ENCODE data around the gene CD72.

CD72 gene

DNA sequence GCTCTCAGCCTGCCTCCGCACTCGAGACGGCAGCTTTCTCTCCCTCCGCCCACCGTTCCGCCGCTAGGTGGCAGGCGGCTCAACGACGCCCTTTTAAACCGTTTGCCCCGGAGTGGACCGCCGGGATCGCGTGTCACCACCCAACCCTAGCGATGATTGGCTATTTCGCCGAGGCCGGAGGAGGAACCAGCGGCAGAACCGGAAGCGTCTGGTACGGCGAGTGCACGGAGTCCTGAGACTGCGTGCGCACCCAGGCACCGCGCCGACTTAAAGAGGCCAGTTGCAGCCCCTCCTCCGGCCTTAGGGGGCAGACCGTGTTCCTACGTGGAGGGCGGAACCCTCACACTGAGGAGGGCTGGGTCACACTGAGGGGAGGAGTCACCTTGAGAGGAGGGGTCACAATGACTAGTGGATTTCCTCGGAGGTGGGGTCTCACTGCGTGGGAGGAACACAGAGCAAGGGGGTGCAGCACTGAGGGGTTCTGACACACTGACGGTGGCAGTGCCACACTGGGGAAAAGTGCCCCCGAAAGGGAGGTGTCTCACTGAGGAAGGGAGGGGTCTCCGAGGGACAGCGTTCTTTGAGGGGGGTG is 14.1 kb downstream of the CD72 start:
- H3K27ac ChIP-seq (ENCODE audit: extremely low read depth, low read depth, low read length): peak overlapping the region; percentile 43
- POLR2A ChIA-PET: interaction anchor here (0.6 to 1.3 kb wide), 11 partner anchors 9 to 1548 kb away, joined by 3 to 7 read pairs (median 3); partner anchors contain the start of genes ATOSB, CCDC107, FANCG and RMRP
- CTCF ChIA-PET: interaction anchor here (0.5 to 2.6 kb wide), 29 partner anchors 10 to 942 kb away, joined by 3 to 22 read pairs (median 4); partner anchors contain the start of genes CA9, CCDC107, CCL27 and CREB3
- H3K4me3 ChIP-seq (ENCODE audit: low read depth, low read length): peak overlapping the region; percentile 54
- no peaks in the 10 kb centered on the region for H3K4me1 ChIP-seq (ENCODE audit: control insufficient read depth, insufficient read depth, low read length)
- H3K36me3 ChIP-seq (ENCODE audit: control insufficient read depth in 2 of 2, insufficient read depth in 1 of 2, low read length in 2 of 2): peaks cover 0 to 26% of the 10 kb centered on the region in 2 experiments; a peak in 1 of 3 replicates
- no peaks in the 10 kb centered on the region for H3K9me3 ChIP-seq (ENCODE audit: control insufficient read depth, insufficient read depth, low read depth, low read length)
- TF ChIP-seq ZNF596 (tag by site-specific recombination; IDR thresholded peaks at IDR 0.05) (no peak), ZNF639 (tag by site-specific recombination; IDR thresholded peaks at IDR 0.05) (peak; percentile 31; the same call in 1 of the 2 replicates), BCL11B (tag by site-specific recombination; IDR thresholded peaks at IDR 0.05; ENCODE audit: low read depth) (peak; percentile 83; the same call in 1 of the 2 replicates), ZNF132 (tag by site-specific recombination; IDR thresholded peaks at IDR 0.05; ENCODE audit: borderline replicate concordance) (no peak), ZNF148 (tag by site-specific recombination; IDR thresholded peaks at IDR 0.05; ENCODE audit: borderline replicate concordance) (no peak), HOXC10 (CRISPR knock-in tag; IDR thresholded peaks at IDR 0.05) (no peak), ZFP41 (tag by site-specific recombination; IDR thresholded peaks at IDR 0.05; ENCODE audit: borderline replicate concordance) (no peak), ZNF571 (tag by site-specific recombination; IDR thresholded peaks at IDR 0.05) (no peak), ZNF518A (tag by site-specific recombination; conservative IDR thresholded peaks at IDR 0.05; ENCODE audit: low read depth) (peak; percentile 44; the same call in 1 of the 2 replicates), ZNF211 (tag by site-specific recombination; IDR thresholded peaks at IDR 0.05; ENCODE audit: low read depth) (no peak), ZNF624 (tag by site-specific recombination; IDR thresholded peaks at IDR 0.05) (no peak)
- TF ChIP-seq, protein P1, sequence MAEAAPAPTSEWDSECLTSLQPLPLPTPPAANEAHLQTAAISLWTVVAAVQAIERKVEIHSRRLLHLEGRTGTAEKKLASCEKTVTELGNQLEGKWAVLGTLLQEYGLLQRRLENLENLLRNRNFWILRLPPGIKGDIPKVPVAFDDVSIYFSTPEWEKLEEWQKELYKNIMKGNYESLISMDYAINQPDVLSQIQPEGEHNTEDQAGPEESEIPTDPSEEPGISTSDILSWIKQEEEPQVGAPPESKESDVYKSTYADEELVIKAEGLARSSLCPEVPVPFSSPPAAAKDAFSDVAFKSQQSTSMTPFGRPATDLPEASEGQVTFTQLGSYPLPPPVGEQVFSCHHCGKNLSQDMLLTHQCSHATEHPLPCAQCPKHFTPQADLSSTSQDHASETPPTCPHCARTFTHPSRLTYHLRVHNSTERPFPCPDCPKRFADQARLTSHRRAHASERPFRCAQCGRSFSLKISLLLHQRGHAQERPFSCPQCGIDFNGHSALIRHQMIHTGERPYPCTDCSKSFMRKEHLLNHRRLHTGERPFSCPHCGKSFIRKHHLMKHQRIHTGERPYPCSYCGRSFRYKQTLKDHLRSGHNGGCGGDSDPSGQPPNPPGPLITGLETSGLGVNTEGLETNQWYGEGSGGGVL (tag by site-specific recombination; IDR thresholded peaks at IDR 0.05): no peak
- TF ChIP-seq, protein P2, sequence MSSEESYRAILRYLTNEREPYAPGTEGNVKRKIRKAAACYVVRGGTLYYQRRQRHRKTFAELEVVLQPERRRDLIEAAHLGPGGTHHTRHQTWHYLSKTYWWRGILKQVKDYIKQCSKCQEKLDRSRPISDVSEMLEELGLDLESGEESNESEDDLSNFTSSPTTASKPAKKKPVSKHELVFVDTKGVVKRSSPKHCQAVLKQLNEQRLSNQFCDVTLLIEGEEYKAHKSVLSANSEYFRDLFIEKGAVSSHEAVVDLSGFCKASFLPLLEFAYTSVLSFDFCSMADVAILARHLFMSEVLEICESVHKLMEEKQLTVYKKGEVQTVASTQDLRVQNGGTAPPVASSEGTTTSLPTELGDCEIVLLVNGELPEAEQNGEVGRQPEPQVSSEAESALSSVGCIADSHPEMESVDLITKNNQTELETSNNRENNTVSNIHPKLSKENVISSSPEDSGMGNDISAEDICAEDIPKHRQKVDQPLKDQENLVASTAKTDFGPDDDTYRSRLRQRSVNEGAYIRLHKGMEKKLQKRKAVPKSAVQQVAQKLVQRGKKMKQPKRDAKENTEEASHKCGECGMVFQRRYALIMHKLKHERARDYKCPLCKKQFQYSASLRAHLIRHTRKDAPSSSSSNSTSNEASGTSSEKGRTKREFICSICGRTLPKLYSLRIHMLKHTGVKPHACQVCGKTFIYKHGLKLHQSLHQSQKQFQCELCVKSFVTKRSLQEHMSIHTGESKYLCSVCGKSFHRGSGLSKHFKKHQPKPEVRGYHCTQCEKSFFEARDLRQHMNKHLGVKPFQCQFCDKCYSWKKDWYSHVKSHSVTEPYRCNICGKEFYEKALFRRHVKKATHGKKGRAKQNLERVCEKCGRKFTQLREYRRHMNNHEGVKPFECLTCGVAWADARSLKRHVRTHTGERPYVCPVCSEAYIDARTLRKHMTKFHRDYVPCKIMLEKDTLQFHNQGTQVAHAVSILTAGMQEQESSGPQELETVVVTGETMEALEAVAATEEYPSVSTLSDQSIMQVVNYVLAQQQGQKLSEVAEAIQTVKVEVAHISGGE (tag by site-specific recombination; conservative IDR thresholded peaks at IDR 0.05; ENCODE audit: low read depth): peak; percentile 82
- TF ChIP-seq, protein P3, sequence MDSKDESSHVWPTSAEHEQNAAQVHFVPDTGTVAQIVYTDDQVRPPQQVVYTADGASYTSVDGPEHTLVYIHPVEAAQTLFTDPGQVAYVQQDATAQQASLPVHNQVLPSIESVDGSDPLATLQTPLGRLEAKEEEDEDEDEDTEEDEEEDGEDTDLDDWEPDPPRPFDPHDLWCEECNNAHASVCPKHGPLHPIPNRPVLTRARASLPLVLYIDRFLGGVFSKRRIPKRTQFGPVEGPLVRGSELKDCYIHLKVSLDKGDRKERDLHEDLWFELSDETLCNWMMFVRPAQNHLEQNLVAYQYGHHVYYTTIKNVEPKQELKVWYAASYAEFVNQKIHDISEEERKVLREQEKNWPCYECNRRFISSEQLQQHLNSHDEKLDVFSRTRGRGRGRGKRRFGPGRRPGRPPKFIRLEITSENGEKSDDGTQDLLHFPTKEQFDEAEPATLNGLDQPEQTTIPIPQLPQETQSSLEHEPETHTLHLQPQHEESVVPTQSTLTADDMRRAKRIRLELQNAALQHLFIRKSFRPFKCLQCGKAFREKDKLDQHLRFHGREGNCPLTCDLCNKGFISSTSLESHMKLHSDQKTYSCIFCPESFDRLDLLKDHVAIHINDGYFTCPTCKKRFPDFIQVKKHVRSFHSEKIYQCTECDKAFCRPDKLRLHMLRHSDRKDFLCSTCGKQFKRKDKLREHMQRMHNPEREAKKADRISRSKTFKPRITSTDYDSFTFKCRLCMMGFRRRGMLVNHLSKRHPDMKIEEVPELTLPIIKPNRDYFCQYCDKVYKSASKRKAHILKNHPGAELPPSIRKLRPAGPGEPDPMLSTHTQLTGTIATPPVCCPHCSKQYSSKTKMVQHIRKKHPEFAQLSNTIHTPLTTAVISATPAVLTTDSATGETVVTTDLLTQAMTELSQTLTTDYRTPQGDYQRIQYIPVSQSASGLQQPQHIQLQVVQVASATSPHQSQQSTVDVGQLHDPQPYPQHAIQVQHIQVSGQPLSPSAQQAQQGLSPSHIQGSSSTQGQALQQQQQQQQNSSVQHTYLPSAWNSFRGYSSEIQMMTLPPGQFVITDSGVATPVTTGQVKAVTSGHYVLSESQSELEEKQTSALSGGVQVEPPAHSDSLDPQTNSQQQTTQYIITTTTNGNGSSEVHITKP (tag by site-specific recombination; IDR thresholded peaks at IDR 0.05): 0 out of 2 replicates have a peak, but pooled peaks have one; percentile 51
- TF ChIP-seq, protein P4, sequence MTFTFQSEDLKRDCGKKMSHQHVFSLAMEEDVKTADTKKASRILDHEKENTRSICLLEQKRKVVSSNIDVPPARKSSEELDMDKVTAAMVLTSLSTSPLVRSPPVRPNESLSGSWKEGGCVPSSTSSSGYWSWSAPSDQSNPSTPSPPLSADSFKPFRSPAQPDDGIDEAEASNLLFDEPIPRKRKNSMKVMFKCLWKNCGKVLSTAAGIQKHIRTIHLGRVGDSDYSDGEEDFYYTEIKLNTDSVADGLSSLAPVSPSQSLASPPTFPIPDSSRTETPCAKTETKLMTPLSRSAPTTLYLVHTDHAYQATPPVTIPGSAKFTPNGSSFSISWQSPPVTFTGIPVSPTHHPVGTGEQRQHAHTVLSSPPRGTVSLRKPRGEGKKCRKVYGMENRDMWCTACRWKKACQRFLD (tag by site-specific recombination; IDR thresholded peaks at IDR 0.05): no peak

All from HEK293 (cell line).